Measurements from ENCODE around the gene DAG1. TPM values are rescaled to one million over a fixed set of nuclear protein-coding genes. Genes with fewer than 3 reads are reported as not detected.

DAG1 gene
- total RNA-seq, 2 experiments from 2014 or later = 15.0 to 18.3 TPM

DNA sequence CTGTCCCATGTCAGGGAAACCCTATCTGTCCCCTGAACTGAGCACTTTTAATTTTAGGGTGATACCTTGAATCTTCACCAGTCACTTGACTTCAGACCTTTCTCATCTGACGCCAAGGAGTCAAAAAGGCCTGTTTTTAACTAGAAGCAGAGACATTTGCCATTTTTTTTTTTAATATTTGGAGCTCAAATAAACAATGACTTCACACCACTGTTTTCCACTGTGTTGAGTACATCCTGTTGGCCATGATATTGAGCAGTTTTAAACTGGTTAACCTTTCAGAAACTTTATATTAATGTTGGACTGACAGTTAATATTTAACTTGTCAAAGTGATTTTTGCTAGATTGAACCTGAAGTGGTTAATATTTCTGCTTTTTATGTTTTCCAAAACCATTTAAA lies 28.2 kb downstream of the DAG1 start:
- Mint-ChIP-seq H3K27ac (no peak overlapping the region), H3K27me3 (no peaks in the 10 kb centered on the region), H3K36me3 (ENCODE audit: low read depth) (peaks cover 36% of the 10 kb centered on the region), H3K4me3 (no peak overlapping the region), H3K9me3 (no peaks in the 10 kb centered on the region), H3K4me1 (ENCODE audit: low read depth) (peaks cover 16% of the 10 kb centered on the region)
- CTCF ChIA-PET = interaction anchor here (1.1 kb wide), 1 partner anchor 20 kb away, joined by 3 read pairs; no protein-coding TSS in a partner anchor
- Histone ChIP-seq H3K4me1 (ENCODE audit: insufficient read depth, low read length) (no peaks in the 10 kb centered on the region), H3K9me3 (ENCODE audit: control insufficient read depth in 1 of 2, insufficient read depth in 1 of 2, low read length in 2 of 2) (no peaks in the 10 kb centered on the region), H3K36me3 (ENCODE audit: insufficient read depth, low read length) (peaks cover 9% of the 10 kb centered on the region), H3K4me3 (ENCODE audit: low read length) (no peak overlapping the region), H3K27me3 (ENCODE audit: control insufficient read depth in 1 of 2, insufficient read depth in 2 of 2, low read length in 2 of 2) (no peaks in the 10 kb centered on the region), H3K27ac (ENCODE audit: low read depth in 1 of 2, low read length in 2 of 2) (no peak overlapping the region)
- POLR2A ChIA-PET = no interaction called here
- TF ChIP-seq, protein P1, sequence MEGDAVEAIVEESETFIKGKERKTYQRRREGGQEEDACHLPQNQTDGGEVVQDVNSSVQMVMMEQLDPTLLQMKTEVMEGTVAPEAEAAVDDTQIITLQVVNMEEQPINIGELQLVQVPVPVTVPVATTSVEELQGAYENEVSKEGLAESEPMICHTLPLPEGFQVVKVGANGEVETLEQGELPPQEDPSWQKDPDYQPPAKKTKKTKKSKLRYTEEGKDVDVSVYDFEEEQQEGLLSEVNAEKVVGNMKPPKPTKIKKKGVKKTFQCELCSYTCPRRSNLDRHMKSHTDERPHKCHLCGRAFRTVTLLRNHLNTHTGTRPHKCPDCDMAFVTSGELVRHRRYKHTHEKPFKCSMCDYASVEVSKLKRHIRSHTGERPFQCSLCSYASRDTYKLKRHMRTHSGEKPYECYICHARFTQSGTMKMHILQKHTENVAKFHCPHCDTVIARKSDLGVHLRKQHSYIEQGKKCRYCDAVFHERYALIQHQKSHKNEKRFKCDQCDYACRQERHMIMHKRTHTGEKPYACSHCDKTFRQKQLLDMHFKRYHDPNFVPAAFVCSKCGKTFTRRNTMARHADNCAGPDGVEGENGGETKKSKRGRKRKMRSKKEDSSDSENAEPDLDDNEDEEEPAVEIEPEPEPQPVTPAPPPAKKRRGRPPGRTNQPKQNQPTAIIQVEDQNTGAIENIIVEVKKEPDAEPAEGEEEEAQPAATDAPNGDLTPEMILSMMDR (IDR thresholded peaks at IDR 0.05) = no peak
- ATAC-seq (ENCODE audit: poor library complexity) (no peak), DNase-seq (no peak)
- intact Hi-C loops (cut with DNase I, micrococcal nuclease) = no loop called here

DNA sequence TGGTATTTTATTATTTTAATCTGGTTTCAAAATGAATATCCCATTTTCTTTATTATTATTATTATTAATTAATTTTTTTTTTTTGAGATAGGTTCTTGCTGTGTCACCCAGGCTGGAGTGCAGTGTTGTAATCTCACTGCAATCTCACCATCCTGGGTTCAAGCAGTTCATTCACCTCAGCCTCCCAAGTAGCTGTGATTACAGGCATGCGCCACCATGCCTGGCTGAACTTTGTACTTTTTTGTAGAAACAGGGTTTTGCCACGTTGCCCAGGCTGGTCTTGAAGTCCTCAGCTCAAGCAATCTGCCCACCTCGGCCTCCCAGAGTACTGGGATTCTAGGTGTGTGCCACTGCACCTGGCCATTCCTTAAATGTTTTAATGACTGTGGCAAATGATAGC lies 28.6 kb downstream of the DAG1 start:
- ChIA-PET POLR2A (no interaction called here), CTCF (no interaction called here)
- Histone ChIP-seq H3K4me3 (ENCODE audit: low read length) (no peak overlapping the region), H3K27ac (ENCODE audit: low read depth in 1 of 2, low read length in 2 of 2) (no peak overlapping the region), H3K9me3 (ENCODE audit: control insufficient read depth in 1 of 2, insufficient read depth in 1 of 2, low read length in 2 of 2) (no peaks in the 10 kb centered on the region), H3K4me1 (ENCODE audit: insufficient read depth, low read length) (no peaks in the 10 kb centered on the region), H3K27me3 (ENCODE audit: control insufficient read depth in 1 of 2, insufficient read depth in 2 of 2, low read length in 2 of 2) (no peaks in the 10 kb centered on the region), H3K36me3 (ENCODE audit: insufficient read depth, low read length) (peaks cover 8% of the 10 kb centered on the region)
- H3K27me3 Mint-ChIP-seq = no peaks in the 10 kb centered on the region
- no peak overlapping the region for H3K4me3 Mint-ChIP-seq
- intact Hi-C loops (cut with DNase I, micrococcal nuclease) = no loop called here
- TF ChIP-seq, protein P1 (IDR thresholded peaks at IDR 0.05) = no peak
- H3K4me1 Mint-ChIP-seq (ENCODE audit: low read depth) = peaks cover 18% of the 10 kb centered on the region
- no peak overlapping the region for H3K27ac Mint-ChIP-seq
- peaks cover 34% of the 10 kb centered on the region for H3K36me3 Mint-ChIP-seq (ENCODE audit: low read depth)
- no peak for ATAC-seq (ENCODE audit: poor library complexity)
- DNase-seq = no peak
- H3K9me3 Mint-ChIP-seq = no peaks in the 10 kb centered on the region

DNA sequence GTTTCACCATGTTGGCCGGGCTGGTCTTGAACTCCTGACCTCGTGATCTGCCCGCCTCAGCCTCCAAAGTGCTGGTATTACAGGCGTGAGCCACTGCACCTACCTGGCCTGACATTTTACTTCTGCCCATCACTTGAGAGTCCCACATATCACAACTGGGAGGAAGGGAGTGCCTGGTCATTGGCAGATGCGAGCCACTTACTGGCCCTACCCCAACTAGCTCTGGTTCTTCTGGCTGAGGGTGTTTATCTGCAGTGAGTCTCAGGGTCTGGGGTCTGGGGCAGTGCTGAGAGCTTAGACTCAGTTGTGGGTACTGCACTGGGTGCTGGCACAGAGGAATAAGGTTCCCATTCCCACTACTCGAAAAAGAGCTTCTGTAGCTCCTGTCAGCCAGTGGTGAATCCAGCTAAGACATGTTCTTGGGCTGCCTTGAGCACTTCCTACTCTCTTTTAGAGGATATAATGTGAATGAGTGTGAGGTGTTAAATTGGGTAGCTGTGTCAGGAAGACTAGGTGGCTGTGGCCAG lies 30.2 kb downstream of the DAG1 start:
- H3K4me3 ChIP-seq (ENCODE audit: low read length) = no peak overlapping the region
- Mint-ChIP-seq H3K36me3 (ENCODE audit: low read depth) (peaks cover 29% of the 10 kb centered on the region), H3K9me3 (no peaks in the 10 kb centered on the region), H3K4me3 (no peak overlapping the region), H3K27ac (no peak overlapping the region), H3K4me1 (ENCODE audit: low read depth) (peaks cover 24% of the 10 kb centered on the region), H3K27me3 (no peaks in the 10 kb centered on the region)
- H3K27me3 ChIP-seq (ENCODE audit: control insufficient read depth in 1 of 2, insufficient read depth in 2 of 2, low read length in 2 of 2) = no peaks in the 10 kb centered on the region
- no peak for ATAC-seq (ENCODE audit: poor library complexity)
- DNase-seq = no peak
- ChIA-PET POLR2A (no interaction called here), CTCF (no interaction called here)
- H3K9me3 ChIP-seq (ENCODE audit: control insufficient read depth in 1 of 2, insufficient read depth in 1 of 2, low read length in 2 of 2) = no peaks in the 10 kb centered on the region
- H3K36me3 ChIP-seq (ENCODE audit: insufficient read depth, low read length) = peaks cover 8% of the 10 kb centered on the region
- no peak overlapping the region for H3K27ac ChIP-seq (ENCODE audit: low read depth in 1 of 2, low read length in 2 of 2)
- TF ChIP-seq, protein P1 (IDR thresholded peaks at IDR 0.05) = no peak
- intact Hi-C loops (cut with DNase I, micrococcal nuclease) = no loop called here
- H3K4me1 ChIP-seq (ENCODE audit: insufficient read depth, low read length) = no peaks in the 10 kb centered on the region
